NCI-H446 treated with DMSO at 0.1 percent for 48 hours (cell line): Measurements from ENCODE around the gene SMOC2.
"Not testable (repeated sequence)": the region's sequence is repeated elsewhere in the genome, so short reads cannot be mapped to it uniquely, and the experiment has no call there.

ENCODE experiments used
- DNase-seq: peaks from one replicate; lab custom pipeline; 2025; lab: John Stamatoyannopoulos, UW

SMOC2 gene

DNA sequence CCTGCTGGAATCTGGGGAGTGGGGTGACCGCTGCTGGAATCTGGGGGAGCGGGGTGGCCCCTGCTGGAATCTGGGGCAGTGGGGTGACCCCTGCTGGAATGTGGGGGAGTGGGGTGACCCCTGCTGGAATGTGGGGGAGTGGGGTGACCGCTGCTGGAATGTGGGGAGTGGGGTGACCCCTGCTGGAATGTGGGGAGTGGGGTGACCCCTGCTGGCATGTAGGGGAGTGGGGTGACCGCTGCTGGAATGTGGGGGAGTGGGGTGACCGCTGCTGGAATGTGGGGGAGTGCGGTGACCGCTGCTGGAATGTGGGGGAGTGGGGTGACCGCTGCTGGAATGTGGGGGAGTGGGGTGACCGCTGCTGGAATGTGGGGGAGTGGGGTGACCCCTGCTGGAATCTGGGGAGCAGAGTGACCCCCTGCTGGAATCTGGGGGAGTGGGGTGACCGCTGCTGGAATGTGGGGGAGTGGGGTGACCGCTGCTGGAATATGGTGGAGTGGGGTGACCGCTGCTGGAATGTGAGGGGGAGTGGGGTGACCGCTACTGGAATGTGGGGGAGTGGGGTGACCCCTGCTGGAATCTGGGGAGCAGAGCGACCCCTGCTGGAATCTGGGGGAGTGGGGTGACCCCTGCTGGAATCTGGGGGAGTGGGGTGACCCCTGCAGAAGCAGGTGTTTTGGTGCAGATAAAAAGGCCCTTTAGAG, 97.4 kb downstream of the SMOC2 start:
- DNase-seq, result not testable (repeated sequence)

DNA sequence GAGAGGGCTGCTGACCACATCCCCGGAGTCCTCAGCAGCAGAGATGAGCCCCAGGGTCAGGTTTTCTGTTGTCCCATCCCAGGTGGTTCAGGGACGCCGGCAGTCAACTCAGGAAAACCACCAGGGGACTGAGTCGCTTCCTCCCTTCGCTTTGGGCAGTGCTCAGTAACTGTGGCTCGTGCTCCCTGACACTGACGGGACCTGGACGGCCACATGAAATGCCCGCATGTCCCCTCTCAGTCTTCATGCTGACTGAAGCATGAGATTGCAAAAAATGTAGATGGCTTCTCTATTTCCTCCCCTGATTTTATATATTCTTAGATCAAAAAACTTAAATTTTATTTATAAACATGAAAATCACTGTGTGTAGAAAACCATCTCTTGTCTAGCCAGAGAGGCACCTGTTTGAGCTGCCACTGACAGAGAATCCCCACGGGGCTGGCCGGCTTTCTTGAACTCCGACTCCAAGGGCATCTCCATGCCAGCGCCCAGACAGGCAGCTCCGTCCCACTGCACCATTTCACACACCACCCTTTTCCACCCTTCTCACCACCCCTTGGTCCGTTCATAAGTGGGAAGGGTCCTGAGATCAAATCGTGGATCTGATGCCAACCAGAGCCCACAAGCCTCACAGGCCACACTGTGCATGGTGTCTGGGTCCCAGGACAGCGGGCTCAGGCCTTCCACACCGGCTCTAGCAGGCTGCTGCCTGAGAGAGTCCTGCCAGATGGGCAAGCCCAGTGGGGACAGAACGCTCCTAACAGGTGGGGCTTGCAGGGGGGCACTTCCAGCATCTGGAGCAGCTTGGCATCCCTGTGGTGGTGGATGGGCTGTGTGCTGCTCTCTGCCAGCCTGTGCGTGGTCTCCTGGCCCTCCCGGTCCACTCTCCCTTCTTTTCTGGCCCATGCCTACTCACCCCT, 98.2 kb downstream of the SMOC2 start:
- DNase-seq, result no peak

DNA sequence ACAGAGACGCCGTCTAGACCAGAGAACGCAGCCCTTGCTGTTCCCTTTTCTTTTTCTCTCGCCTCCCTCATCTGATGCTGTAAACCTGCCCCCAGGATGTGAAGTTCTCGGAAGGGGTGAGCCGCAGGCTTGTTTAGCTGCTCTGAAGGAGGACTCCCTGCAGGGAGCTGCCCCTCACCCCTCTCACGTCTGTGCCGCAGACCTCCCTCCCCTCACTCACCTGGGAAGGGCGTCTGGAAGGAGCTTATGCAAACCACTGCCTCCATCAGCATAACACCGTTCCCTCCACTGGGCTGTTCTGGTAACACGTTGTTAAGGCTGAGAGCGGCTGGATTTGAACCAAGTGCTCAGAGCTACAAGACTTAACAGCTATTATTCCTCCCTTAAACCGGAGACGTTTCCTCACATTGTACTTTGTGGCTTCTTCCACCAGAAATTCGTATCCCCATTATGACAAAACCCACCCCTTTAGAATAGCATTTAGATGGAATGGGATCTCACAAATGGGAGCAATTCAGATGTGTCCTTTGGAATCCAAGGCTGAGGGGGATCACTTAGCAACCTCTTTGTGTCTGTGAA, 99.8 kb downstream of the SMOC2 start:
- no peak for DNase-seq

DNA sequence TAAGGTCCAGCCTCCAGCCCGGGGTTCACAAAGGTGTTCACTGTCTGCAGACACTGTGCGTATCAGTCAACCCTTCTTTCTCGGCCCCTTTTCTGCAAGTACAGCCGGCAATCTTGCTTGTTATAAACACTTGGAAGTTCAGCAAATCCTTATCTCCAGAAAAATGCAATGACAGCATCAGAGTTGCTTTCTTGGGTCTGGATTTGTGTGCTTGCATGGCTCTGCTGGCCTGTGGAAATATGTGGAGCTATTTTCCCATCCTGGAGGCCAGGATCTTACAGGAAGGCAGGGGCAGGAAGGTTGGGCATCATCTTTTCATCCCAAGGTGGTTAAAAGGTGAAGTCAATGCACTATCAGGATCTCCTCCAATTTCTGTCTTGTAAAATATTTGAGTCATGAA, 100.3 kb downstream of the SMOC2 start:
- DNase-seq, result no peak

DNA sequence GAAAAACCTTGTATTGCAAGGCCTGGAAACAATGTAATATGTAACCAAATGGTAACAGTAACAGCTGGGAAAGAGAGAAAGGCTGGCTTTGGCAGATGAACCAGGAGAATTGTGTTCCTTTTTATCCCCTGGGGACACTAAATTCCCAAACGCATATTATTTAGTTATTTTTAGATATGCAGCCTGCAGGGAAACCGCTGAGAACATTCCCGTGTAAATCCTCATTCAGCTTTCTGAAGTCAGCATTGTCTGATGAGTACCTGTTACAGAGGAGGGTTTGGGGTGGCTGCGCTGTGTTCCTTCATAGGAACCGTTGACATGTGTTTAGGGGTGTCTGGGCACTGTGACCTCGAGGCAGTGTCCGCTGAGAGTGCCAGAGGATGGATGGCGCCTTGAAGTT, 101.3 kb downstream of the SMOC2 start:
- no peak for DNase-seq

DNA sequence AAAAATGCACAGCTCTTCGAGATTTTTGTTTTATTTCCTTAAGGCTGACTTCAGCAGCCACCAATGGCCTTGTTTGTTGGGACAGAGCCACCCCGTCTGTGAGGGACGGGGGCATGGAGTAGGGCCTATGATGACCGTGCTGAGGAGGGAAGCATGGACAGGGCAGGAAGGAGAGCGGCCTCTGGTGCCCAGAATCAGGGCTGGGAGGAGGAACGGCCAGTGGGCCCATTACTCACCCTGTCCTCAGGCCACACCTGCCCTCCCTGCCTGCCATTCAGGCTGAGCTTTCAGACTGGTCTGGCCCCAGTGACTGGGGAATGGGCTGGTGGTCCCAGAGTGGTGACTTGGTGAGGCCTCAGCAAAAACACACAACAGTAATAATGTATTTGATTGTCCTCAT, 104.4 kb downstream of the SMOC2 start:
- DNase-seq, result no peak

DNA sequence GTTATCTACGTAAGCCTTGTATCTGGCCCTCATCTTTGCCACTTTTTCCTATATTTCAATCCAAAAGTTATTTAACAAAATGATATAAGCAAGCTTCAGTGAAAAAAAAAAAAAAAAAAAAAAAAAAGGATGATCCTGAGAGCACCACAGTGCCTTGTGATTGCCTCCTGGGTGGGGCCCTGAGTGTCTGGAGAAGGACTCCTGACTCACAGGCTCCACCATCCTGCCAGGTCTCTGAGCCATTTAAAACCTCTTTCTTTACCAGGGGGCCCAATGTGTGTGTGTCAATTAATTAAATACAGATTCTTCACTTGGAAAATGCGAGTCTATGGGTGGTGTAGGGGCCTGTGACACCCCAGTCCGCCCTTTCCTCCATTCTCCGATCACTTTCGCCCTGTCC, 105.2 kb downstream of the SMOC2 start:
- DNase-seq, result no peak

DNA sequence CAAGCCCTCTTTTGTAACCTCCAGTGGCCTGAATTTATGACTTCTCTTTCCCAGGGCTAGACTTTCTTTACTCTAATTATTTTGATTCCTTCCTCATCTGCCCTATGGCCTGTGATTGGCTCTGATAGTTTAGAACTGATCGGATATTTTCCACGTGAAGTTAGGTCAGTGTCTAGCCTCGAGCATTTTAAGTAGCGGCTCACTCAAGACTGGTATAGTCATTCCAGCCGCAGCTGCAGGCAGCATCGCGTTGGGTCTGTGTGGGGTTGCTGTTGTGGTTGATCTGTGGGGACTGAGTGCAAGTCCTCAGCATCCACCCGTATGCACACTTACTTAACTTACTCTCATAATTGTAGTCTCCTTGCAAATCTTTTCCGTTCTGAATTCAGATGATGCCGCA, 105.7 kb downstream of the SMOC2 start:
- no peak for DNase-seq

DNA sequence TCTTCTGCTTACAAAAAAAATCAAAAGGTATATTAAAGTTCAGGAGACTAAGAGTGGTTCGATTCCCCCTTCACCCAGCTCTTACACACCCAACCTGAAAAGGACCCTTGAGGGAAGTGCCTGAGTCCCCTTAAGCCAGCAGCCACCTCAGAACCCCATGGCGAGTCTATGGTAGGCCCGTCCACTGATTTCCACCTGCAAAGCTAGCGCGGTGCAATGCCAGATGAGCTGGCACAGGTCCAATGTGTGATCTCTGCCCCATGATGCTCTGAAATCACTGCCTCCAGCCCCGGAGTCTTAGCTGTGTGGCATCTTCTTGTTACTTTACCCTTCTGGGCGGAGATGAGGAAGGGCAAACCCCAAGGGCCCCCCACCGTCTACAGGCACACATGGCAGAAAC, 109.3 kb downstream of the SMOC2 start:
- no peak for DNase-seq

DNA sequence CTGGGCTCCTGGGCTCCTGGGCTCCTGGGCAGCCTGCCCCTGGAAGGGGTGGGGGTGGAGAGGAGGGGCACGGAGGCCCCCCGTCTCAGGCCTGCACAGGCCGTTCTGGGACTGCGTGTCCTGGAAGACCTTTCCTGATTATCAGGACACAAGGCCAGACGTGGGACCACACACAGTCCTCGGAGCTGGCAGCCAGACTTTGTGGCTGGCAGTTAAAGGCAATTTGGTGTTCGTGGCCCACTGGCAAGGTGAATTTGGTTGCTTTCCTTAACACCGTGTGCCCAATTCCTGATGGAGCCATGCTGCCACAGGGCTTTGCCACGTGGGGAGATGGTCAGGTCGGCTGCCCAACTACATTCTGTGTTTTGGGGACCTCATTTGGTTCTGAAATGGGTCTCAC, 113.5 kb downstream of the SMOC2 start:
- DNase-seq, result no peak

DNA sequence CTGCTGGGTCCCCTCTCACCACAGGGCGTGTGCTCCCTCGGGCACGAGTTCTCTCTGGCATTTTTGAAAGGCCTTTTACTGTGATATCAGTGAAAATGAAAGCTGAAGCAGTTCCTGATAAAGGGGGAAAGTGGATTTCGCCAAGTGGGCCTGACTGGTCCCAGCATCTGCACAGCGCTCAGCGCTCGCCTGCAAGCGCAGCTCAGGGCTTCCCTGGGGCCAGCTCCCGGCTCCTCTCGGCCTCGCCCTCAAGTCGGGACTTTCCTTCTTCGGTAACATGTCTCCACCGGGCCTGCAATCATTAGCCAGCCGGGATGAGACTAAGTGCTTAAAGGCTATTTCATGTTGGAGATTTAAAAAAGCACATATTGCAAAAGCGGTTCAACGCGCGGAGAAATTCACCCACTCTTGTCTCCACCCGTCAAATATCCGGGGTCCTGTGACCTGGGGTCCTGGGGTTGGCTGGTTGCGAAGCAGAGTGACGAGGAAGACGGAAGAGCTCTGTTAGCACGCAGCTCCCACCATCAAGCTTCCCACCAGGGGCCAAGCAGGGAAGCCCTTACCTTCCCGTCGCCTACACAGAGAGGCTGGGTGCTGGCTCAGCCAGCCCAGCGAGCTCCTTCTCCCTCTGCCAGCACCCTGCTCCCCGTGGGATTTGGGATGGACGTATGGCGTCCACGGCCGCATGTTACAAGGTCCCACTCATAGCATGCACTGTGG, 114.1 kb downstream of the SMOC2 start:
- DNase-seq, result no peak

DNA sequence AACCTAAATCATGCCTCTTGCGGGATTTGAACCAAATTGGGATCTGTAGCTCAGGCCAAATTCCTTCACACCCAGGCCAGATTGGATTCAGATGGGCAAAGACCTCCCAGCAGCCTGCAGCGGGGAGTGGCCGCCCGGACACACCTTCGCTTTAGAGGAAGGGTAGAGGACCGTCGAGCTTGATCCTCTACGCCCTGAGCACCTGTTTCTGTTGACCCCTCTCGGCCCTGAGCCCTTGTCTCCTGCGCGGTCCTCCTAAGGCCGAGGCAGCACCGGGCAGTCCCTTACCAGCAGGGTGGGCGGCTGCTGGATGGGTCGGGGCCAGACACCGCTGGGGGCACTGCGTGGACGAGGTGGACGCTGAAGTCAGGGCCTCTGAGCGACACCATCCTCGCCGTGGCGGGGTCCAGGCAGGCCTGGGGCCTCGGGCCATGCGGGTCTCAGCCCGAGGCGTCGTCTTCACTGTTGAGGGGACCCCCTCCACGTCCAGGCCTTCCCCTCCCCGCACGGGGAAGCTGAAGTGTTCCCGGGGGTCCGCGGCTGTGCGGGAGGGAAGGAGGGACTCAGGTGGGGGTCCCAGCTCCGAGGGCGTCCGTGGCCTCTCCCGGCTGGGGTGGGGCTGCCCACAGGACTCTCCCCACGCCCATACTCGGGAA, 114.8 kb downstream of the SMOC2 start:
- no peak for DNase-seq

DNA sequence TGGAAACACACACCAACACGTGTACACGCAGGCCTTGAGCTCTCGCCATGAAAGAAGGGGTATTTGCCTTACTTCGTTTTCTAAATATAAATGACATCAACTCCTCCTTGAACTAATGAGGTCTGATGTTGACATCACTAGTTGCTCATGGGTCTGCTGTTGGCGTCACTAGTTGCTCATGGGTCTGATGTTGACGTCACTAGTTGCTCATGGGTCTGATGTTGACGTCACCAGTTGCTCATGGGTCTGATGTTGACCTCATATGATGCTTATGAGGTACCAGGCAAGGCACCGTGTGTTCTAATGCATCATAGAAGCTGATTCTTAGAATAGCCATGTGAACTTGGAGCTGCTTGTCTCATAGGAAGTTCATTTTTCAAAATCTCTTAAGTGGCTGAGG, 116.5 kb downstream of the SMOC2 start:
- no peak for DNase-seq

DNA sequence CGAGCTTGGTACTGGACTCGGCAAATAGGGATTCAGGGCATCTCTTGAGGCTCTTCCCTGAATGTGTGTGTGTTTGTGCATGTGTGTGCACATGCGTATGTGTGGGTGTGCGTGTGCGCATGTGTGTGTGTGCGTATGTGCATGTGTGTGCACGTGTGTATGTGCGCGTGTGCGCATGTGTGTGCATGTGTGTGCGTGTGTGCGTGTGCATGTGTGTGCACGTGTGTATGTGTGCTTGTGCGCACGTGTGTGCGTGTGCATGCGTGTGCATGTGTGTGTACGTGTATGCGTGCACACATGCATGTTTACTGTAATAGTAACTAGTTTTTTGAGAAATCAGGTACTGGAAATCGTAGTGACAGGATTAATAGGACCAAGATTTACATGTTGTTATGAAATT, 117.7 kb downstream of the SMOC2 start:
- no peak for DNase-seq

DNA sequence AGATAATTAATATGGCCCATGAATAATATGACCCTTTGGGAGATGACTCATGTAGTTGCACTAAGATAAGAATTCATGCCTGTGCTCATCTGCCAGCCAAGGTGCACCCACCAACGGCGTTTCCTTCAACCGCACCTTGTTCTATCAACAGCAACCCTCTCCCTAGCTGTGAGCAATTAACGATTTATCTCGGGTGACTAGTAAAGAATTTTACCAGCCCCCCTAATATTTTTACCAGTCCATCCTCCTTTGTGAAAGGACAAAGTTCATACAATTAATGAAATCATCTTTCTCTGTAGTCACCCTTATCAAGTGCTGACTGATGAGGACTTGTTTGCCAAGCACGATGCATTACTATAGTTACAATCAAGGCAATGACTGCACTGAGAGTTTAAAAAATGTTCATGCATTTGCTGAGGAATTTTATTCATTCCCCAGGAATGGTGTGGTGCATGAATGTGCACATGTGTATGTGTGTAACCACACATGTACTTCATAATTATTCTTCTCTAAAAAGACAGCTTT, 118.7 kb downstream of the SMOC2 start:
- DNase-seq, result no peak

DNA sequence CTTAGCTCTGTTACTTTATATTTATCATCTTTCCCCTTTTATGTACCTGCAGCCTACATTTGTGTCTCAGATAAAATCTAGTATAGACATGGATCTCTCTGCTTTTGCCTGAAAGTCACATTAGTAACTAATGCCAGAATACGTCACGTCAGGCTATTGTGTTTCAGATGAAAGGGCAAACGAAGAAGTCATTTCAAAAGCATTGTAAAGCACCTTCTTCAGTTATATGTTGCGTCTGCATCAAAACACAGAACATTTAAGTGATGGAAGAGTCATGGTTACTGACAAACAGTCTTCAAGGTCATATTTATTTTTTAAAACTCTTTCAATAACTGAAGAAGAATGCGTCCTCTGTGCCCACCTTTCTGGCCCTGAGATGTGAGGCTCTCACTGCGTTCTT, 119.1 kb downstream of the SMOC2 start:
- no peak for DNase-seq

DNA sequence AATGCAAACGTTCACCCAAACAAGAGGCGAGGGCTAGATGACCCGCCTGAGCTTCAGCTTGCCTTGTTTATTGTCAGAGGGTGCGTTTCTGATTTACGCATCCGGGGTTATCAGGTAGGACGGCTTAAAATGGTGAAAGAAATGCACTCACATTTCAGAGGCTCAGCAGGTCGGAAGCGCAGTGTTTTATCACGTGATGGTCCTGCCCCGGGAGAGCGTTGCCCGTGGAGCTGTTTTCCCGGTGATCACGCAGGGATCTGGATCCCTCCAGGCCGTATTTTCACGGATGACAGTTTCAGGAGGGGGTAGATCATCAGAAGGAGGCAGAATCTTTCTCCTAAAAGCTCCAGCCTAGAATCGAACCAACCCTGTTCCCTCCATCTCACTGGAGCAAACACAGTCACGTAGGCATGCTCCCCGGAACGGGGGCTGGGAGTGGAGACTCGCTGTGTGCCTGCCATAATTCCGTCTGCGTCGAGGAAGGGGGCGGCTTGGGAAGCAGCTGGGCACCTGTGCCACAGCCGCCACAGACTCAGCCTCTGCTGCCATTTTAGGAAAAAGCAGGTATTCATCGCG, 121.7 kb downstream of the SMOC2 start:
- no peak for DNase-seq

DNA sequence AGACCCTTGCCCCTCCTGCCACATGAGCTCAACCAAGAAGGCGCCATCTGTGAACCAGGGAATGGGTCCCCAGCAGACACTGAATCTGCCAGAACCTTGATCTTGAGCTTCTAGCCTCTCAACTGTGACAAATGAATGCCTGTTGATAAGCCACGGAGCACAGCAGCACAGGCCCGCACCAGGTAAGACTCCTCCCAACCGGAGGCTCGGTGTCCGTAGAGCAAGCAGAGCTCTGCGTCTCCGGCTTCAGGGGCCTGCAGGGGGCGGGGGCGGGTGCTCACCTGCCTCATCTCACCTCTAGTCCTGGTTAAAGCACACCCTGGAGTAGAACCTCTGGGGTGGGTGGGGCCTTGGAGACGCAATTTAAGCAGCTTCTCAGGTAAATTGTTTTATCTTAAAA, 122.7 kb downstream of the SMOC2 start:
- DNase-seq, result no peak

DNA sequence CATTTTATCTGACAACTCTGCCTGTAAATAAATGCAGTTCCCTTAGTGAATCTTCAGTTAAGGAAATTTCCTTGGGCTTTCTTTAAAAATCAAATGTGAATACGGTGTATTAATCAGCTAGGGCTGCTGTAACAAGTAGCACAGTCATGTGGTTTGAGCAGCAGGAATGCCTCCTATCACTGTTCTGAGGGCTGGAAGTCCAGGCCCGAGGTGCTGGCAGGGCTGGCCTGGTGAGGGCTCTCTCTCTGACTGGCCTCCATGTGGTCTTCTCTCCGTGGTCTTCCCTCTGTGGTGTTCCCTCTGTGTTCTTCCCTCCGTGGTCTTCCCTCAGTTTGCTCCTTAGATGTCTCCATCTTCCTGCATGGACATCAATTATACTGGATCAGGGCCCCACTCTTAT, 124.1 kb downstream of the SMOC2 start:
- DNase-seq, result no peak

DNA sequence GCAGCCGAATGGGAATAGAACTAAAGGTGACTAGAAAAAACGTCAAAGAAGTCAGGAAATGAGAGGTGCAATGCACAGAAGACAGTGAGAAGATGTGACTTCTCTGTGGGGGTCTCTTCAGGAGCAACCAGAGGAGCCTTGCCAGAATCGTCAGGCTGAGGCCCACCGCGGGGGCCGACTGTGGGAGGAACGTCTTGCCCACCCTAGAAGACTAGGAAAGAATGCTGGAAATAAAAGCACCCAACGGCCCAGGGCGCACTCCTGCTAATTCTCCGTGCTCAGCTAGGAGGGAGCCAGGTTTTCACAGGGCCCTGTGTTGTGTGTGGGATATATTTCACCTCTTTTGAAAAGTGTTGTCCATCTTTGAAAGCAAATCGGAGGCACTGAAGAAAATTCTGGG, 129.2 kb downstream of the SMOC2 start:
- DNase-seq, result no peak

DNA sequence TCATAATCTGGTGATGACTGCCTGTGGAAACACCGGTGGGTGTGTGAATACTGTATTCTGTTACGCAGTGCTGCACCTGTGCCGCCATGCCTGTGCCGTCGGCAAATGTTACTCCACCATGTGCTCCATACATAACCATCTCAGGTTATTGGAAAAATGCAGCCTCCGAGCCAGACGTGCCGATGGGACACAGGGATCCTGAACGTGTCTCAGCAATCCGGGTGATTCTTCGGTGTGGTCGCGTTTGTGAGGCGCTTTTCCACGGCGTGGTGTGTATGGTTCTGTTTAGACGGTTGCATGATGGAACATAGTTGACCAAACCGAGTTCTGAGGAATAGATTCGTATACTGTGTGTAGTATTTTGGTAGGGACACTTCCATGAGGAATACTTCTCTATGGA, 130.3 kb downstream of the SMOC2 start:
- DNase-seq, result no peak
